Natural killer cell (primary cell): Measurements from ENCODE around the gene WDR81. TPM values are rescaled to one million over a fixed set of nuclear protein-coding genes. Genes with fewer than 3 reads are reported as not detected.

Experiments
- ATAC-seq, 3 donors: fragments of 150-1000 bp in 2 of 3; fragments of 200-7000 bp in 1 of 3; cut with Tn5 transposase; 1 replicate in 1 of 3; 2 replicates in 2 of 3; pipeline ENCODE4 v1.10.0; 2021; ENCODE audit warnings: mild to moderate bottlenecking in 2 of 3, moderate library complexity in 2 of 3
- DNase-seq, 2 donors: peaks; one replicate each; pipeline versions ENCODE4 v3.0.0 to v3.0.0-alpha.2; 2013 to 2021; ENCODE audit warnings: mixed read lengths in 1 of 2
- H3K27ac ChIP-seq: one replicate; pipeline ENCODE4 v1.5.1; 2013; ENCODE audit warnings: mild to moderate bottlenecking, low read length
- H3K27me3 ChIP-seq: one replicate; pipeline ENCODE4 v1.6.1; 2013; ENCODE audit warnings: low read length; ENCODE audit not compliant: control insufficient read depth, insufficient read depth
- H3K36me3 ChIP-seq: one replicate; pipeline ENCODE4 v1.6.1; 2013; ENCODE audit warnings: low read length; ENCODE audit not compliant: control insufficient read depth, insufficient read depth
- H3K4me1 ChIP-seq: one replicate; pipeline ENCODE4 v1.6.1; 2013; ENCODE audit warnings: low read length; ENCODE audit not compliant: control insufficient read depth, insufficient read depth
- H3K4me3 ChIP-seq: one replicate; pipeline ENCODE4 v1.5.1; 2013; ENCODE audit warnings: low read length
- H3K9me3 ChIP-seq: one replicate; pipeline ENCODE4 v1.6.1; 2013; ENCODE audit warnings: low read length; ENCODE audit not compliant: control insufficient read depth, insufficient read depth
- H3K27ac Mint-ChIP-seq, 2 donors: one replicate each; pipeline ENCODE4 v1.8.0; 2022; ENCODE audit warnings: mild to moderate bottlenecking in 2 of 2, mixed read lengths in 2 of 2, moderate library complexity in 1 of 2
- H3K27me3 Mint-ChIP-seq, 2 donors: one replicate each; pipeline ENCODE4 v1.8.0; 2022; ENCODE audit warnings: low read depth in 2 of 2, mixed read lengths in 2 of 2
- H3K36me3 Mint-ChIP-seq: one replicate; pipeline ENCODE4 v1.8.0; 2022; ENCODE audit warnings: mixed read lengths
- H3K4me1 Mint-ChIP-seq, 2 donors: one replicate each; pipeline ENCODE4 v1.8.0; 2022; ENCODE audit warnings: mixed read lengths in 2 of 2
- H3K4me3 Mint-ChIP-seq: one replicate; pipeline ENCODE4 v1.8.0; 2022; ENCODE audit warnings: mild to moderate bottlenecking, moderate library complexity, mixed read lengths
- H3K9me3 Mint-ChIP-seq, 2 donors: one replicate each; pipeline ENCODE4 v1.8.0; 2022; ENCODE audit warnings: mixed read lengths in 2 of 2
- CTCF ChIP-seq: fragments of 200-600 bp; IDR thresholded peaks from one replicate; pipeline ENCODE4 v1.8.0; 2022; ENCODE audit warnings: antibody characterized with exemption
- WGBS: methylation state at CpG from one replicate; pipeline ENCODE4 v1.1.7; 2013; ENCODE audit warnings: missing lambda C conversion rate; ENCODE audit not compliant: insufficient coverage; 5-methylcytosine and 5-hydroxymethylcytosine counted together
- intact Hi-C: fragments of 100-400 bp; cut with micrococcal nuclease; formaldehyde crosslinking; loops from one replicate; pipeline ENCODE4 v1.14.2; 2022
- total RNA-seq, 4 donors: library from RNA; stranded (reverse); fragments of 120-200 nt in 1 of 4; gene quantifications; one replicate each; pipeline versions ENCODE4 v1.2.3 to v1.2.4, GENCODE V29; 2013 to 2022

WDR81 gene
- total RNA-seq, 3 donors from 2014 or later (not counting 1 experiment from before 2014, with no cell fraction given): 40.8 to 54.2 (median 46.2) TPM

GRCh38 chr17:1765576-1765975, 41.1 kb downstream of the WDR81 start:
- DNase-seq (no peak), ATAC-seq (no peak)
- Mint-ChIP-seq H3K36me3 (no peaks in the 10 kb centered on the region), H3K4me1 (peaks cover 15 to 31% of the 10 kb centered on the region in 2 donors), H3K9me3 (no peaks in the 10 kb centered on the region), H3K4me3 (no peak overlapping the region), H3K27ac (no peak overlapping the region), H3K27me3 (peaks cover 0 to 4% of the 10 kb centered on the region in 2 donors)
- intact Hi-C loops: no loop called here
- Histone ChIP-seq H3K27ac (no peak overlapping the region), H3K4me3 (no peak overlapping the region), H3K4me1 (peaks cover 51% of the 10 kb centered on the region), H3K9me3 (no peaks in the 10 kb centered on the region), H3K27me3 (no peaks in the 10 kb centered on the region), H3K36me3 (no peaks in the 10 kb centered on the region)
- no peak for TF ChIP-seq CTCF
- 98% methylated on average over 3 of the region's 3 CpGs for WGBS

GRCh38 chr17:1766382-1767135, 42.1 kb downstream of the WDR81 start:
- Mint-ChIP-seq H3K27ac (no peak overlapping the region), H3K4me1 (peaks cover 15 to 39% of the 10 kb centered on the region in 2 donors), H3K36me3 (no peaks in the 10 kb centered on the region), H3K27me3 (peaks cover 0 to 4% of the 10 kb centered on the region in 2 donors), H3K4me3 (no peak overlapping the region), H3K9me3 (no peaks in the 10 kb centered on the region)
- no peak for TF ChIP-seq CTCF
- Histone ChIP-seq H3K36me3 (no peaks in the 10 kb centered on the region), H3K27me3 (no peaks in the 10 kb centered on the region), H3K9me3 (no peaks in the 10 kb centered on the region), H3K4me1 (peaks cover 60% of the 10 kb centered on the region), H3K27ac (no peak overlapping the region), H3K4me3 (no peak overlapping the region)
- DNase-seq (no peak), ATAC-seq (no peak)
- 94% methylated on average over 19 of the region's 21 CpGs for WGBS
- intact Hi-C loops: no loop called here

GRCh38 chr17:1767358-1767757, 42.9 kb downstream of the WDR81 start:
- intact Hi-C loops: no loop called here
- Histone ChIP-seq H3K27me3 (no peaks in the 10 kb centered on the region), H3K27ac (no peak overlapping the region), H3K4me3 (no peak overlapping the region), H3K4me1 (peaks cover 59% of the 10 kb centered on the region), H3K36me3 (no peaks in the 10 kb centered on the region), H3K9me3 (no peaks in the 10 kb centered on the region)
- H3K36me3 Mint-ChIP-seq: no peaks in the 10 kb centered on the region
- no peak overlapping the region for H3K4me3 Mint-ChIP-seq
- WGBS: 95% methylated on average over 12 of the region's 12 CpGs
- H3K9me3 Mint-ChIP-seq: no peaks in the 10 kb centered on the region
- ATAC-seq: no peak
- H3K4me1 Mint-ChIP-seq: peaks cover 15 to 34% of the 10 kb centered on the region in 2 donors
- no peak for DNase-seq
- TF ChIP-seq CTCF: no peak
- no peaks in the 10 kb centered on the region for H3K27me3 Mint-ChIP-seq
- H3K27ac Mint-ChIP-seq: no peak overlapping the region
